Subcutaneous adipose tissue (tissue), 4 donors: Measurements from ENCODE around the gene GALNT14. TPM values are rescaled to one million over a fixed set of nuclear protein-coding genes. Genes with fewer than 3 reads are reported as not detected.

Source experiments
- CTCF ChIP-seq: fragments of 450-650 bp; IDR thresholded peaks from one replicate; pipeline ENCODE4 v1.5.1; 2016; ENCODE audit warnings: low read depth, mild to moderate bottlenecking, control low read depth, antibody characterized with exemption, moderate library complexity
- total RNA-seq, 4 donors: library from RNA; depleted of rRNA; stranded (reverse); fragments of >200 nt; gene quantifications; one replicate each; pipeline ENCODE4 v1.1.0, GENCODE V29; 2016

The GALNT14 gene
- total RNA-seq, 4 donors from 2014 or later, result 0.66 to 1.1 (median 0.90) TPM

GRCh38 chr2:30994227-30995056 is 143.8 kb downstream of the GALNT14 start:
- TF ChIP-seq CTCF, result no peak

GRCh38 chr2:30992781-30993180 is 145.5 kb downstream of the GALNT14 start:
- no peak for TF ChIP-seq CTCF

GRCh38 chr2:30990671-30991070 is 147.6 kb downstream of the GALNT14 start:
- TF ChIP-seq CTCF, result no peak

GRCh38 chr2:30990176-30990575 is 148.1 kb downstream of the GALNT14 start:
- no peak for TF ChIP-seq CTCF

- TF ChIP-seq CTCF, result no peak
These were observed 148.5 kb downstream of the GALNT14 start for GRCh38 chr2:30989746-30990145.

GRCh38 chr2:30987566-30987965 is 150.7 kb downstream of the GALNT14 start:
- no peak for TF ChIP-seq CTCF

GRCh38 chr2:30986231-30986580 is 152.0 kb downstream of the GALNT14 start:
- TF ChIP-seq CTCF, result no peak
